IgD-negative memory B cell (primary cell): Measurements from ENCODE around the gene ANKH. TPM values are rescaled to one million over a fixed set of nuclear protein-coding genes. Genes with fewer than 3 reads are reported as not detected.

ENCODE experiments used
- H3K27ac Mint-ChIP-seq, 3 donors: one replicate each; pipeline ENCODE4 v1.8.0; 2020 to 2022; ENCODE audit warnings: mild to moderate bottlenecking in 3 of 3, mixed read lengths in 3 of 3, moderate library complexity in 1 of 3
- H3K27me3 Mint-ChIP-seq: one replicate; pipeline ENCODE4 v1.8.0; 2021; ENCODE audit warnings: mixed read lengths
- H3K36me3 Mint-ChIP-seq: one replicate; pipeline ENCODE4 v1.8.0; 2020; ENCODE audit warnings: mild to moderate bottlenecking, mixed read lengths
- H3K4me1 Mint-ChIP-seq, 3 donors: one replicate each; pipeline ENCODE4 v1.8.0; 2020 to 2022; ENCODE audit warnings: mixed read lengths in 3 of 3, mild to moderate bottlenecking in 1 of 3
- H3K4me3 Mint-ChIP-seq, 4 donors: one replicate each; pipeline ENCODE4 v1.8.0; 2020 to 2022; ENCODE audit warnings: mild to moderate bottlenecking in 4 of 4, mixed read lengths in 4 of 4, moderate library complexity in 3 of 4
- H3K9me3 Mint-ChIP-seq, 3 donors: one replicate each; pipeline ENCODE4 v1.8.0; 2020 to 2021; ENCODE audit warnings: mixed read lengths in 3 of 3, mild to moderate bottlenecking in 1 of 3
- polyA plus RNA-seq: library from polyadenylated mRNA; unstranded; fragments of 300-500 nt; fragmentation: Illumina TruSeq; gene quantifications from one replicate; pipeline ENCODE4 v1.2.3, GENCODE V29; 2021

The ANKH gene
- polyA plus RNA-seq, 1 donor from 2014 or later: 18.4 TPM

DNA sequence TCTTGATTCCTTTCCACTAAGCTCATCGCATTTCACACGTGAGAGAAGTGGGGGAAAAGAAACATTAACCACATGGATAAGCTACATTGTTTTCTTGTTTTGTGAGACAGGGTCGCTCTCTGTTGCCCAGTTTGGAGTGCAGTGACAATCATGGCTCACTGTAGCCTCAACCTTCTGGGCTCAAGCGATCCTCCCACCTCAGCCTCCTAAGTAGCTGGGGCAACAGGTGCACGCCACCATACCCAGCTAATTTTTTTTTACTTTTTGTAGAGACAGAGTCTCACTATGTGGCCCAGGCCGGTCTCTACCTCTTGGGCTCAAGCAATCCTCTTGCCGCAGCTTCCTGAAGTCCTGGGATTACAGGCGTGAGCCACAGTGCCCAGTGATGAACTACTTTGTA lies 204.3 kb downstream of the ANKH start:
- Mint-ChIP-seq H3K9me3 (no peaks in the 10 kb centered on the region), H3K36me3 (no peaks in the 10 kb centered on the region)

DNA sequence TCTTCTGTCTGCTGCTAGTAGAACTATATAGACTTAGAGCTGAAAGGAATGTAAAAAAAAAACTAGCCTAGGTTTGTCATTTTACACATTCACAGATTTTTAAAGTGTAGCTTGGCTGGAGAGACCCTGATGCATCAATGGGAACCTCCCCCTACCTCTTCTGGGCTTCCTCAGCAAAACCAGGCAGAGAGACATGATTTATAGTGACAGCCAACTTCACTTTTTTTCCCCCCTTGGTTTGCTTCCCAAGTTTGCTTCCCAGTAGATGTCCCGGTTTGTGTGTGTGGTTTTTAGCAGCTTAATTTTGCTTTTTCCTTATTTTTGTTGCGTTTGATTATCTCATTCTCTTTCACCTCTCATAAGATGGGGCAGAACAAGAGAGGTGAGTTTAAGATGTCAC lies 205.2 kb downstream of the ANKH start:
- H3K4me1 Mint-ChIP-seq: peaks cover 45 to 61% (median 60%) of the 10 kb centered on the region in 3 donors
- H3K9me3 Mint-ChIP-seq: no peaks in the 10 kb centered on the region
- H3K27me3 Mint-ChIP-seq: no peaks in the 10 kb centered on the region
- H3K27ac Mint-ChIP-seq: peak overlapping the region; percentile 61 to 94 (median 93)
- H3K4me3 Mint-ChIP-seq: peak overlapping the region; percentile 67 to 98 (median 96)
- H3K36me3 Mint-ChIP-seq: no peaks in the 10 kb centered on the region

More for the DNA sequence above, 204.3 kb downstream of the ANKH start:
- Mint-ChIP-seq H3K4me1 (peaks cover 54 to 68% (median 68%) of the 10 kb centered on the region in 3 donors), H3K27me3 (no peaks in the 10 kb centered on the region), H3K4me3 (peak overlapping the region; percentile 51 to 98 (median 68)), H3K27ac (peak overlapping the region in 1 of 3 donors; percentile 61)

DNA sequence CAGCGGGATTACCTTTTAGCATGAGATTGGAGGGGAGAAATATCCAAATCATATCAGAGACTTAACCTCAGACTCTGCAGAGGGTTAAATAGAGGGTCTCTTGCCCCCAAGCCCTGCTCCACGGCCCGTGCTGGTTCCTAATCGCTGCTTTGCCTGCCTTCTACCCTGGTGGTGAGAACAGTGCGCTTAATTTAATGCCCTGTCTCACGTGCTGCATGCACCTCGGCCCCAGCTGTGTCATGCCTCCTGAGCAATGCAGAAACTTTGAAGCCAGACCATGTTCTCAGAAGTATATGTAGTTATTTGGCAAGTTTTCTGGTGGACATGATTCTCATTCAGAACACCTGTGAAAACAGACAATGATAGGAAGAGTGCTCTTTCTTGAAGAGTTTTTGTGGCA lies 205.6 kb downstream of the ANKH start:
- peak overlapping the region; percentile 67 to 98 (median 96) for H3K4me3 Mint-ChIP-seq
- peak overlapping the region; percentile 61 to 94 (median 93) for H3K27ac Mint-ChIP-seq
- no peaks in the 10 kb centered on the region for H3K36me3 Mint-ChIP-seq
- no peaks in the 10 kb centered on the region for H3K9me3 Mint-ChIP-seq
- H3K27me3 Mint-ChIP-seq: no peaks in the 10 kb centered on the region
- peaks cover 43 to 61% (median 59%) of the 10 kb centered on the region in 3 donors for H3K4me1 Mint-ChIP-seq

DNA sequence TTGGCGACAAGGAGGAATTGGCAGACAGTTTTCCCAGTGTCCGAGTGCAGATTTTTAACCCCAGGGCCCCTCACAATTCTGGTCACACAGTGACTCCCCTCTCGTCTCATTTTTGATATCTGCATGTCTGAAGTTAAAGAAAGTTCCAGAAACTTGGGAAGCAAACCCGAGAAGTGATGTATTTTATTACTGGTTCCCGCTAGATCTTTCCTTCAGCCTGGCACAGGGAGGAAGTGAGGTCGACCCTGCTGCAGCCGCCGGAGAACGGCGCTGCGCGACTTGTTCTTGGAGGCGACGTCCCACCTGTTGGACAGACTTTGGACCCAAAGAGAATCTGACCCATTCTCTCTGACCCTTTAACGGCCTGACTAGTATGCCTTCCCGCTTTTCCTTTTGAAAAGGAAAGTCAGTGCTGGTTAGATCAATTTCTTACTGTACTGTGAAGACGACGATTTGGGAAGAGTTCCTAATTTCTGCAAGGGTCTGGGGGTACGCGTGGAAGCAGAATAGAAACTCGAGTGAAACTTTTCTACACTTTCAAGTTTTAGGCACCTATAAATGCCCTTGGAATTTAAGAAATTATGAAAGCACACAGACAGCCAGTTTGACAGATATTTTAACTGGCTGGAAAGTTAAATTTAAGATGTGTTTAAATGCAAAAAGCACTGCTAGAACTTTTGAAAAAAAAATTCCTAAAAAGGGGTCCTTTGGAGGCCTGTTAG lies 206.3 kb downstream of the ANKH start:
- Mint-ChIP-seq H3K27me3 (no peaks in the 10 kb centered on the region), H3K4me1 (peaks cover 44 to 63% (median 60%) of the 10 kb centered on the region in 3 donors), H3K27ac (peak overlapping the region; percentile 61 to 94 (median 93)), H3K36me3 (no peaks in the 10 kb centered on the region), H3K9me3 (no peaks in the 10 kb centered on the region), H3K4me3 (peak overlapping the region; percentile 67 to 98 (median 96))

DNA sequence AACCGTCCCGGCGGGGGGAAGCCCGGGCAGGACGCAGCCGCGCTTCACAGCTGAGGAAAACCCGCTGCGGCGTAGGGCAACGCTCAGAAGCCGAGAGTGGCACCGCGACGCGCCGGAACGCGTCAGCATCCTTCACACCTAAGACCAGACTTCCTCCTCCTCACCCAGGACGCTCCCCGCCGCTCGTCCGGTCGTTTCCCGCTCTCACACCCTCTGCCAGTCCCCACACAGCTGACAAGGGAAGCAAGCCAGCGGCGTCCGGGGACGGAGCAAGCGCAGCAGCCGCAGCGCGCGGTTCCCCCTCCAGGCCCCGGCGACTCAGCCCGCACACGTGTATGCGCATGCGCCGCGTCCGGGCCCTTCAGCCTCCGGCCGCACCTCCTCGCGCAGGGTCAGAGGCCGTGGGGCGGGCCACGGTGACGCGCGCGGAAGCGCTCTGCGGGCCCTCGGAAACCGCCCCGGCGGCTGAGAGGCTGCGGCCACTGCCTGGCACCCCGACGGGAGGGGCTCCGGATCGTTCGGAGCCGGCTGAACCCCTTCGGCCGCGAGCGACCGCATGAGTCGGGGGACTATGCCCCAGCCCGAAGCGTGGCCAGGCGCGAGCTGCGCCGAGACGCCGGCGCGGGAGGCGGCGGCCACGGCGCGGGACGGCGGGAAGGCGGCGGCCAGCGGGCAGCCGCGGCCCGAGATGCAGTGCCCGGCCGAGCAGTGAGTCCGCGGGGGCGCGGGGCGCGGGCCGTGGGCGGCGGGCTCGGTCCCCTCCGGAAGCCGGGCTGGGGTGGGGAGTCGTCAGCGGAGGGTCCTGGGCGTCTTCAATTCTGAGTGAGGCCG lies 207.1 kb downstream of the ANKH start, which contains the start of gene OTULIN:
Gene OTULIN (plus strand): TSS at position 449 of the 831 bp plus-strand sequence. CDS start 108 bp downstream, at position 557.
- Mint-ChIP-seq H3K36me3 (no peaks in the 10 kb centered on the region), H3K27me3 (no peaks in the 10 kb centered on the region), H3K27ac (peak within 1 kb of the TSS; percentile 87 to 97 (median 97)), H3K4me3 (peak within 1 kb of the TSS; percentile 89 to 98 (median 98)), H3K4me1 (peaks cover 50 to 59% (median 59%) of the 10 kb centered on the region in 3 donors), H3K9me3 (no peaks in the 10 kb centered on the region)

DNA sequence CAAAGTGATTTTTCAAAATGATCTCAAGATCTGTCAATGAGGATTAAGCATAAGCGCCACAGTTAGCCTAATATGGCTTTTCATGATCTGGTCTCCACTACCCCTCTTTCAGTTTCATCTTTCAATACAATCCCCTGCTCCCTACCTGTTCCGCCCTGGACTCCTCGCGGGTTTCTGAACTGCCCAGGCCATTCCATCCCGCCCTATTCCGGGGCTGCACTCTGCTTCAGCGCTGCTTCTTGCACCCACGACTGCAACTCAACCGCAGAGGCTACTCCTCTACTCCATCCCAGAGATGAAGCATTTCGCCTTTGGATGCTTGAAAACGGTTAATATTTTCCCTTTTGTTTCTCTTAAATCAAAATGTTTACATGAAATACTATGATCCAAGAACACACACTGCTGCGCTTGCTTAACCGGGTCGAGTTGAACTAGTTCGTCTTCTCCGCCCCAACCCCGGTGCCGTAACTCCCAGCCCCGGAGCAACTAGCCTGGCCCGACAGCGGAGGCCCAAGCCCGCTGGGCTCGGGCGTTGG lies 207.8 kb downstream of the ANKH start:
- H3K4me3 Mint-ChIP-seq: peak overlapping the region; percentile 89 to 98 (median 97)
- H3K27me3 Mint-ChIP-seq: no peaks in the 10 kb centered on the region
- H3K27ac Mint-ChIP-seq: peak overlapping the region; percentile 87 to 97 (median 97)
- no peaks in the 10 kb centered on the region for H3K36me3 Mint-ChIP-seq
- no peaks in the 10 kb centered on the region for H3K9me3 Mint-ChIP-seq
- peaks cover 50 to 59% (median 59%) of the 10 kb centered on the region in 3 donors for H3K4me1 Mint-ChIP-seq

DNA sequence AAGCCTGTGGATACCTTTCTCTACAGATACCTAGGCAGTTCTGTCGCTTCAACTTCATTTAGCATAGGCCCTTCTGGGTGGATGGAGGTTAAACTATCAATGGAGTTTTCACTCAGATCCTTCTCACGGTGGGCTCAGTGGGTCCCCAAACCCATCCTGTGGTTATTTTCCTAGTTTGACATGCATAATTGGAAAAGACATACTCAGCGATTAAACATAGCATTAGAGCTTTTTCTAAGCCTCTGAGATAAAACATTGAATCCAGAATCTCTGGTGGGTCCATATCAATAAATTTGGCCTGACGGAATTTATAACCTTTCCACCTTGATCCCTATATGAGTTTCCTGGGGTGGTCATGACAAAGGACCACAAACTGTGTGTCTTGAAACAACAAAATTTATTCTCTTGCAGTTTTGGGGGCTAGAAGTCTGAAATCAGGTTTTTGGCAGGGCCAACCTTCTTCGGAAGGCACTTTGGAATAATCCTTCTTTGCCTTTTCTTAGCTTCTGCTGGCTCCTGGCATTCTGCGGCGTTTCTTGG lies 208.8 kb downstream of the ANKH start:
- Mint-ChIP-seq H3K36me3 (no peaks in the 10 kb centered on the region), H3K9me3 (no peaks in the 10 kb centered on the region), H3K27ac (peak overlapping the region in 2 of 3 donors; percentile 87 to 97), H3K4me3 (peak overlapping the region in 1 of 4 donors; percentile 89), H3K4me1 (peaks cover 41 to 51% (median 49%) of the 10 kb centered on the region in 3 donors), H3K27me3 (no peaks in the 10 kb centered on the region)

DNA sequence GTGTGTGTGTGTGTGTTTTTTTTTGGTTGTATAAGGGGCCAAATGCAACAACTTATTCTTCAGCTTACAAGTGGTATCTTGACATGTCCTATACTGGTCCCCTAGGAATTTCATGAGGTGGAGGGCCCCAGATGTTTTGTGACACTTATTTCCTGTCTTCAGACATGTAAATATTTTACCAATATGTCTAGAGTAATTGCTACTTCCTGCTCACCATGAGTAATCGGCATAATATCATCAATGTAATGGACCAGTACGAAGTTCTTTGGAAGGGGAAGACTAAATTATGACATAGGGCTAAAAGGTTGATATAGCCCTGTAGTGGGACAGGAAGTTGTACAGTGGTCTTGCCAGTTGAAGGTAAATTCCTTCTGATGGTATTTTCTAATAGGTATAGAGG lies 210.7 kb downstream of the ANKH start:
- Mint-ChIP-seq H3K9me3 (no peaks in the 10 kb centered on the region), H3K36me3 (no peaks in the 10 kb centered on the region), H3K4me3 (peak overlapping the region in 2 of 4 donors; percentile 12 to 84), H3K4me1 (peaks cover 26 to 33% (median 32%) of the 10 kb centered on the region in 3 donors), H3K27me3 (no peaks in the 10 kb centered on the region), H3K27ac (no peak overlapping the region)

DNA sequence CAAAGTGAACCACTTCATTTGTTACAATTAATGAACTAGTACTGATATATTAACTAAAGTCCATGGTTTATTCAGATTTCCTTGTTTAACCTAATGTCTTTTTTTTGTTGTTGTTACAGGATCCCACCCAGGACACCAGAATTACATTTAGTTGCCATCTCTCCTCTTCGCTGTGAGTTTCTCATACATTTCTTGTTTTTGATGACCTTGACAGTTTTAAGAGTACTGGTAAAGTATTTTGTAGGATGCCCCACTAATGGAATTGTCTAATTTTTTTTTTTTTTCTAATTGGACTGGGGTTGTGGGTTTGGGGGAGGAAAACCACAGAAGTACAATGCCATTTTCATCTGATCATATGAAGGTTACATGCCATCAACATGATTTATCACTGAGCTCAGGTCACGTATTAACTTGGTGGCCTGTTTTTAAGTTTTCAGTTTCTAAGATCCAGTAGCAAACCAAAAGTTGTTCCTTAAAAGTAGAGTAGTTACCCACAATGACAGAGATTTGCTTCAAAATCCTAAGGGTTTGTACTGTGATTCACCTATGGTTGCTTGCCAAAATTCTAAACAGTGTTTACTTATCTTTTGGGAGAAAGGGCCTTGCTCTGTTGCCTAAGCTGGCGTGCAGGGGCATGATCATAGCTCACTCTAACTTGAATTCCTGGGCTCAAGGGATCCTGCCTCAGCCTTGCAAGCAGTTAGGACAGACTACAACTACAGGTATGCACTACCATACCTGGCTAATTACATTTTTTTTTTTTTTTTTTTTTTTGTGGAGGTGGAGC lies 211.6 kb downstream of the ANKH start:
- Mint-ChIP-seq H3K9me3 (no peaks in the 10 kb centered on the region), H3K27ac (no peak overlapping the region), H3K4me3 (no peak overlapping the region), H3K27me3 (no peaks in the 10 kb centered on the region), H3K4me1 (peaks cover 23 to 26% (median 26%) of the 10 kb centered on the region in 3 donors), H3K36me3 (no peaks in the 10 kb centered on the region)

DNA sequence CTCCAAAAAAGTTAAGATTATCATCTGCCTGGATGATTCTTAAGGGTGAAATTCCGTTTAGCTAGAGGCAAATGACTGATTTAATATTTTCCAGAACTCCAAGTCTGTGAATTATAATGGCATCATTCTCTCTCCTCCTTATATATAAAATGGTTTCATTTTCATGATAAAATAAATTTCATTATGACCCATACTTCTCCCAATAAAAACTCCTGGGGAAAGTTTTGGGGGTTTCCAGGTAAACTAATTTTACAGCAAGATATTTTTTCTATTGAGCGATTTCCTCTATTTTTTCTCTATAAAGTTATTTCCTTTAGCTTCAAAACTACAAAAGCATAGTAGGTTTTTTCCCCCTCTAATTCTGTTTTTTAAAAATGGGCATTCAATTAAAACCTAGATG lies 214.7 kb downstream of the ANKH start:
- Mint-ChIP-seq H3K36me3 (no peaks in the 10 kb centered on the region), H3K9me3 (no peaks in the 10 kb centered on the region), H3K27me3 (no peaks in the 10 kb centered on the region), H3K27ac (no peak overlapping the region), H3K4me1 (peaks cover 8 to 14% (median 12%) of the 10 kb centered on the region in 3 donors), H3K4me3 (no peak overlapping the region)

DNA sequence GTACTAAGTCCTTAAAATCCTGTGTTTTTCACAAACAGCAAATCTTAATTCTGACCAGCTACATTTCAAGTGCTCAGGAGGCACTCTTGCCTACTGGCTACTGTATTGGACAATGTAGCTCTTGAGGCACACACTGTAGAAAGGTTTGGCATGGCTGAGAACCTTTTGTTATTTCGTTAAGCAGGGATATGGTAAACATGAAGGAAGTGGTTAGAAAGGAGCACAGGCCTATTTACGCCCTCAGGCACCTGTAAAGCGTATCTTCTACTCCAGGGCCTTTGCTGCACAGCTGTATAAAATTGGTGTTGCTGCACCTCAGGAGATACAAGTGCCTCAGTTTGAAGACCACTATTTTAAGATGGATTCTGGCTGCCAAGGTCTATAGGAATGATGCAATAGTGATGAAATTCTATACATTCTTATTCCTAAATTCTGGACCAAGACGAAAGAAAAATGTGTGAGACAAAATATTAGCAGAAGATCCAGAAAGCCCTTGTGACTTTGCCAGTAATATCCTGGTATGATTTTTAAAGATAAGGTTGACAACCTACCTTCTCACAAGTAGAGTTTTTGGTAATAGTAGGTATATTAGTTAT lies 216.3 kb downstream of the ANKH start:
- H3K27me3 Mint-ChIP-seq: no peaks in the 10 kb centered on the region
- H3K27ac Mint-ChIP-seq: no peak overlapping the region
- peaks cover 0 to 6% (median 5%) of the 10 kb centered on the region in 3 donors for H3K4me1 Mint-ChIP-seq
- H3K4me3 Mint-ChIP-seq: no peak overlapping the region
- no peaks in the 10 kb centered on the region for H3K36me3 Mint-ChIP-seq
- H3K9me3 Mint-ChIP-seq: no peaks in the 10 kb centered on the region
